Measurements from ENCODE around the gene PRSS57. TPM values are rescaled to one million over a fixed set of nuclear protein-coding genes. Genes with fewer than 3 reads are reported as not detected.

PRSS57 gene
- total and polyA plus RNA-seq, 2 of the 13 experiments (the other 11 are each of a cell fraction or from before 2014, with no cell fraction given): 0.12 TPM; not detected in 1

DNA sequence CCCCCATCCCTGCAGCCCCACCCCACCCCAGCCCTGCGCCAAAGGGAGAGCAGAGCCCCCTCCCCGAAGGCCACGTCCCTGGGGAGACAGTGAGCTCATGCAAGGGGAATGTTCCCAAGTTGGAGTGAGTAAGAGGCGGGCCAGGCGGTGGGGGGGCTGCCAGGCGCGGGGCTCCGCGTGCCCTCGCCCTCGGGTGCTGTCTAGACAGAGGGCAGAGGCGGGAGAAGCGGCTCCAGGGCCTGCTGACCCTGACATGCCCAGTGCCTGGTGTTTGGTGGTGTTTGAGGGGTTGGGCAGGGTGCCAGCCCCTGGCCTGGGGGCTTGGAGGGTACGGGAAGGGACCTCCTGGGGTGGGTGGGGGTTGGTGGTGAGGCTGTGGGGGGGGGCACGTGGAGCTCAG, 18.1 kb downstream of the PRSS57 start (continued):
- TF ChIP-seq SIN3A (IDR thresholded peaks at IDR 0.05; ENCODE audit: borderline replicate concordance, low read depth, low read length) (peak; percentile 24; the same call in 1 of the 2 replicates), TEAD3 (CRISPR knock-in tag; optimal IDR thresholded peaks at IDR 0.05; ENCODE audit: borderline replicate concordance) (peak; percentile 58)

DNA sequence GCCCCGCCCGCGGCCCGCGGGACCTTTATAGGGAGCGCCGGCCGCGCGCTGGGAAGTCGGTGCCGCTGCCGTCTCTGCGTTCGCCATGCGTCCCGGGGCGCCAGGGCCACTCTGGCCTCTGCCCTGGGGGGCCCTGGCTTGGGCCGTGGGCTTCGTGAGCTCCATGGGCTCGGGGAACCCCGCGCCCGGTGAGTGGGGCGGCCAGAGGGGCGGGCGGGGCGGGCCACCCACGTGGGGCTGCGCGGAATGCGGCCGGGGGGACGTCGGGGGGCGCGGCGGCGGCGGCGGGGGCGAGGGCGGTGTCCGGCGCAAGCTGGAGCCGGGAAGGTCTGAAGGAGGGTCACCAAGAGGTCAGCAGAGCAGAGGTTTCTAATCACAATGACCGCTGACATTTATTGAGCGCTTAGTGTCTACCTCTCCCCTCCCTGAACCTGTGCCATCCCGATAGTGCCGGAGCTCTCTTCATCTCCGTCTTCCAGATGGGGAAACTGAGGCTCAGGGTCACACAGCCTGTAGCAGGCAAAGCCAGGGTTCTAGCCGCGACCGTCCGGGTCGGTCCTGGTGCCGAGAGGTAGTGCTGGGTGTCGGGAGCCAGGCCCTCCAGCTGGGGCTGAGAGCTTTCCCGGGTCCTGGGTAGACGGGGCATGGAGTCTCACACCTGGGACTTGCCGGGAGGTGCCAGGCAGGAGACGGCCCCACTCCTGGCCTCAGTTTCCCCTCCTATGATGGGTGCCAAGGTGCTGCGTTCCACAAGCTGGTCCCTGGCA, 18.7 kb downstream of the PRSS57 start, which contains the start of gene FSTL3:
TSS of gene FSTL3 (plus strand) at position 54 of the 767 bp plus-strand sequence. CDS start at position 86, 32 bp downstream.
- DNase-seq (ENCODE audit: low spot score): no peak
- no peak within 1 kb of the TSS for H2AFZ ChIP-seq (ENCODE audit: low read length)
- H3K27ac ChIP-seq (ENCODE audit: extremely low read length, insufficient read depth, low read length): no peak within 1 kb of the TSS
- H3K9ac ChIP-seq (ENCODE audit: insufficient read depth, low read depth, low read length): peak within 1 kb of the TSS; percentile 52
- H3K9me3 ChIP-seq (ENCODE audit: low read length): no peaks in the 10 kb centered on the region
- H3K36me3 ChIP-seq (replicated peaks in 1 of 2; ENCODE audit: control insufficient read depth in 1 of 2, insufficient read depth in 2 of 2, low read length in 2 of 2): no peaks in the 10 kb centered on the region
- POLR2A ChIA-PET: interaction anchor here (1.0 to 5.3 kb wide), 6 partner anchors 13 to 76 kb away, joined by 3 to 27 read pairs (median 7); partner anchors contain the start of genes PALM and RNF126
- H4K20me1 ChIP-seq (ENCODE audit: insufficient read depth, low read length): no peaks in the 10 kb centered on the region
- WGBS (ENCODE audit: low lambda C conversion rate): 0% methylated on average over 11 of the region's 63 CpGs
- CTCF ChIA-PET (ENCODE audit: low intra/inter-chr PET ratio, low total read pairs): no interaction called here
- peaks cover 0 to 7% of the 10 kb centered on the region in 2 experiments; a peak in 1 of 5 replicates for H3K27me3 ChIP-seq (ENCODE audit: control insufficient read depth in 1 of 2, insufficient read depth in 2 of 2, low read length in 2 of 2)
- peaks cover 75% of the 10 kb centered on the region for H3K4me1 ChIP-seq (ENCODE audit: insufficient read depth, low read length)
- FAIRE-seq: no peak
- H3K4me2 ChIP-seq (ENCODE audit: low read depth, low read length): peak within 1 kb of the TSS; percentile 88
- intact Hi-C loops (cut with micrococcal nuclease; ENCODE audit: unreplicated experiment): no loop called here
- TSS peak; percentile 71 for BruUV-seq (replicated peaks)
- no peak for ATAC-seq
- H3K79me2 ChIP-seq (ENCODE audit: insufficient read depth, low read length): no peaks in the 10 kb centered on the region
- in situ Hi-C loops (cut with HindIII; ENCODE audit: extremely low pct_ligation_motif_present, low pct_unique_long_range_greater_than_20kb): no loop called here
- H3K4me3 ChIP-seq (replicated peaks in 1 of 3; ENCODE audit: insufficient read depth in 1 of 3, low read depth in 2 of 3, low read length in 3 of 3): peak within 1 kb of the TSS; percentile 54 to 76 (median 69)
- TF ChIP-seq AKAP8 (CRISPR knock-in tag; IDR thresholded peaks at IDR 0.05) (peak; percentile 97), TBX2 (CRISPR knock-in tag; IDR thresholded peaks at IDR 0.05; ENCODE audit: borderline replicate concordance) (0 out of 2 replicates have a peak, but pooled peaks have one; percentile 20), RARA (CRISPR knock-in tag; IDR thresholded peaks at IDR 0.05) (peak; percentile 69), HDAC1 (CRISPR knock-in tag; IDR thresholded peaks at IDR 0.05) (0 out of 2 replicates have a peak, but pooled peaks have one; percentile 12), POLR2A (IDR thresholded peaks at IDR 0.05; ENCODE audit: insufficient read depth in 1 of 2, low read depth in 2 of 2, low read length in 2 of 2) (peak in 1 of 2 experiments; percentile 55; a peak in 1 of 4 replicates), ZKSCAN8 (CRISPR knock-in tag; IDR thresholded peaks at IDR 0.05; ENCODE audit: borderline replicate concordance) (peak; percentile 98), AGO1 (IDR thresholded peaks at IDR 0.05; ENCODE audit: low read depth, low read length, poor library complexity, severe bottlenecking) (peak; percentile 88), AGO2 (optimal IDR thresholded peaks at IDR 0.05; ENCODE audit: low read depth, low read length) (peak; percentile 68), ATAD3A (CRISPR knock-in tag; IDR thresholded peaks at IDR 0.05) (no peak)
- TF ChIP-seq, protein P1, sequence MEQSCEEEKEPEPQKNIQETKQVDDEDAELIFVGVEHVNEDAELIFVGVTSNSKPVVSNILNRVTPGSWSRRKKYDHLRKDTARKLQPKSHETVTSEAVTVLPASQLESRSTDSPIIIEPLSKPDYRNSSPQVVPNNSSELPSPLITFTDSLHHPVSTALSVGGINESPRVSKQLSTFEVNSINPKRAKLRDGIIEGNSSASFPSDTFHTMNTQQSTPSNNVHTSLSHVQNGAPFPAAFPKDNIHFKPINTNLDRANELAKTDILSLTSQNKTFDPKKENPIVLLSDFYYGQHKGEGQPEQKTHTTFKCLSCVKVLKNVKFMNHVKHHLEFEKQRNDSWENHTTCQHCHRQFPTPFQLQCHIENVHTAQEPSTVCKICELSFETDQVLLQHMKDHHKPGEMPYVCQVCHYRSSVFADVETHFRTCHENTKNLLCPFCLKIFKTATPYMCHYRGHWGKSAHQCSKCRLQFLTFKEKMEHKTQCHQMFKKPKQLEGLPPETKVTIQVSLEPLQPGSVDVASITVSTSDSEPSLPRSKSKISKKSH (CRISPR knock-in tag; IDR thresholded peaks at IDR 0.05; ENCODE audit: borderline replicate concordance): no peak
- TF ChIP-seq, protein P2, sequence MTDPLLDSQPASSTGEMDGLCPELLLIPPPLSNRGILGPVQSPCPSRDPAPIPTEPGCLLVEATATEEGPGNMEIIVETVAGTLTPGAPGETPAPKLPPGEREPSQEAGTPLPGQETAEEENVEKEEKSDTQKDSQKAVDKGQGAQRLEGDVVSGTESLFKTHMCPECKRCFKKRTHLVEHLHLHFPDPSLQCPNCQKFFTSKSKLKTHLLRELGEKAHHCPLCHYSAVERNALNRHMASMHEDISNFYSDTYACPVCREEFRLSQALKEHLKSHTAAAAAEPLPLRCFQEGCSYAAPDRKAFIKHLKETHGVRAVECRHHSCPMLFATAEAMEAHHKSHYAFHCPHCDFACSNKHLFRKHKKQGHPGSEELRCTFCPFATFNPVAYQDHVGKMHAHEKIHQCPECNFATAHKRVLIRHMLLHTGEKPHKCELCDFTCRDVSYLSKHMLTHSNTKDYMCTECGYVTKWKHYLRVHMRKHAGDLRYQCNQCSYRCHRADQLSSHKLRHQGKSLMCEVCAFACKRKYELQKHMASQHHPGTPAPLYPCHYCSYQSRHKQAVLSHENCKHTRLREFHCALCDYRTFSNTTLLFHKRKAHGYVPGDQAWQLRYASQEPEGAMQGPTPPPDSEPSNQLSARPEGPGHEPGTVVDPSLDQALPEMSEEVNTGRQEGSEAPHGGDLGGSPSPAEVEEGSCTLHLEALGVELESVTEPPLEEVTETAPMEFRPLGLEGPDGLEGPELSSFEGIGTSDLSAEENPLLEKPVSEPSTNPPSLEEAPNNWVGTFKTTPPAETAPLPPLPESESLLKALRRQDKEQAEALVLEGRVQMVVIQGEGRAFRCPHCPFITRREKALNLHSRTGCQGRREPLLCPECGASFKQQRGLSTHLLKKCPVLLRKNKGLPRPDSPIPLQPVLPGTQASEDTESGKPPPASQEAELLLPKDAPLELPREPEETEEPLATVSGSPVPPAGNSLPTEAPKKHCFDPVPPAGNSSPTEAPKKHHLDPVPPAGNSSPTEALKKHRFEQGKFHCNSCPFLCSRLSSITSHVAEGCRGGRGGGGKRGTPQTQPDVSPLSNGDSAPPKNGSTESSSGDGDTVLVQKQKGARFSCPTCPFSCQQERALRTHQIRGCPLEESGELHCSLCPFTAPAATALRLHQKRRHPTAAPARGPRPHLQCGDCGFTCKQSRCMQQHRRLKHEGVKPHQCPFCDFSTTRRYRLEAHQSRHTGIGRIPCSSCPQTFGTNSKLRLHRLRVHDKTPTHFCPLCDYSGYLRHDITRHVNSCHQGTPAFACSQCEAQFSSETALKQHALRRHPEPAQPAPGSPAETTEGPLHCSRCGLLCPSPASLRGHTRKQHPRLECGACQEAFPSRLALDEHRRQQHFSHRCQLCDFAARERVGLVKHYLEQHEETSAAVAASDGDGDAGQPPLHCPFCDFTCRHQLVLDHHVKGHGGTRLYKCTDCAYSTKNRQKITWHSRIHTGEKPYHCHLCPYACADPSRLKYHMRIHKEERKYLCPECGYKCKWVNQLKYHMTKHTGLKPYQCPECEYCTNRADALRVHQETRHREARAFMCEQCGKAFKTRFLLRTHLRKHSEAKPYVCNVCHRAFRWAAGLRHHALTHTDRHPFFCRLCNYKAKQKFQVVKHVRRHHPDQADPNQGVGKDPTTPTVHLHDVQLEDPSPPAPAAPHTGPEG (CRISPR knock-in tag; IDR thresholded peaks at IDR 0.05): no peak

All from HepG2 (cell line).